ENCODE data around the gene AHDC1.

AHDC1 gene

GRCh38 chr1:27521336-27521831 is 82.6 kb downstream of the AHDC1 start:
- H3K9me3 ChIP-seq, result no peaks in the 10 kb centered on the region
- H3K4me1 ChIP-seq (ENCODE audit: control insufficient read depth in 1 of 2, insufficient read depth in 1 of 2, low read depth in 1 of 2, low read length in 1 of 2), result peaks cover 15 to 16% of the 10 kb centered on the region in 2 experiments
- H3K27ac ChIP-seq, result no peak overlapping the region
- H3K27me3 ChIP-seq, result peaks cover 22% of the 10 kb centered on the region
- H3K4me3 ChIP-seq (ENCODE audit: low read depth in 1 of 2, low read length in 1 of 2), result no peak overlapping the region
- no peaks in the 10 kb centered on the region for H3K36me3 ChIP-seq
- TF ChIP-seq CTCF (IDR thresholded peaks at IDR 0.05), result no peak

DNA sequence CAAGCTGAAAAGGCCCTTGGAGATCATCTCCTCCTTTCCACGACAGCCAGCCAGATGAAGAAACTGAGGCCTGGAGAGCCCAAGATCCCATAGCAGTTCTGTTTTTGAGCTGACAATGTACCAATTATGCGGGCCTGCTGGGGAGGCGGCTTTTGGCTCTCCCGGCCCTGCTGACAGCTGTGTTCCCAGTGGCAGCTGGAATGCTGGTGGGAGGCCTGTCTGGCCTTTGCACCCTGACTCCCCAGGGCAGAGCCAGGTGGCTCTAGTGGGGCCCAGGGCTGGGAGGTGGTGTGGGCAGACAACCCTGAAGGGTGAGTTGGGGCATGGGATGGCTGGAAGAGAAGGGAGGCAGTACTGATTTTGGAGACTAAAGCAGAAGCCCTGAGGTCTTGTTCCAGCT is 83.3 kb downstream of the AHDC1 start:
- no peak for TF ChIP-seq CTCF (IDR thresholded peaks at IDR 0.05)
- Histone ChIP-seq H3K36me3 (no peaks in the 10 kb centered on the region), H3K4me1 (ENCODE audit: control insufficient read depth in 1 of 2, insufficient read depth in 1 of 2, low read depth in 1 of 2, low read length in 1 of 2) (peaks cover 8 to 9% of the 10 kb centered on the region in 2 experiments), H3K27me3 (peaks cover 22% of the 10 kb centered on the region), H3K4me3 (ENCODE audit: low read depth in 1 of 2, low read length in 1 of 2) (no peak overlapping the region), H3K27ac (no peak overlapping the region), H3K9me3 (no peaks in the 10 kb centered on the region)

DNA sequence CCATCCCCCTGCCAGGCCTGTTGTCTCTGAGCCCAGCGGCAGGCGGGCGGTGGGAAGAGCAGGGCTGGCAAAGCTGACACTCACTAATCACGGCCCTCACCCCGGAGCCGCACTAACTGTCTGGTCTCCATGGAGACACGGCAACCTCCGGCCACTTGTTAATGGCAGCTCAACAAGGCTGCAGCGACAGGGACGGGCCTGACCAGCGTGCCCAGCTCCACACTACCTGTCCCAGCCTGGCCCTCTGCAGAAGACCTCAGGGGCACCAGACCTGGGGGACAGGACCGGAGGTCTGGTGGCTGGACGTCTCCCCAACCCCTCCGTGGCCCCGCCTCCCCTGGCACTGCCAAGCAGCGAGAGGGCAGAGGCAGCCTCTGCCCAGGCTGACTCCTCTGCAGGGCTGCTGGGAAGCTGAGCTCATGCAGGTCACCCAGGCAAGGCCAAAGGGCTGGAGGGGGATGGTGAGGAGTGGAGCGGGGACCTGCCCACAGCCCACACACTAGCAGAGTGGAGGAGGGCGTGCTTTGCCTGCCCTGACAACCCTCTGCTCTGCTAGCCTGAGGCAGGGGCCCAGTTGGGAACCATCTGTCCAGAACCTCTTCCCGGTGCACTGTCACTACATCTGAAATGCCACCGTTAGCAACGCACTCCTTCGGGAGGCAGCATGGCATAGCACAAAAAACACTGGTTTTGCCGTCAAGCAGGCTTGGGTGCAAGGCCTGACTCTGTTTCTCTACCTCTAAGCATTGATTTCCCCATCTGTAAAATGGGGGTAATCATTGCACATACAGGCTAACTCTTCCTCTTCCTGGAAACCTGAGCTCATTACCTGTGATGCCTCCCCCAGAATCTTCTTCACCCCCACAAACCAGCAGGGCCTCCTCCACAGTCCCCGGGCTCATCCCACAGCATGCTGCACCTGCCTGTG is 84.3 kb downstream of the AHDC1 start:
- no peak for TF ChIP-seq CTCF (IDR thresholded peaks at IDR 0.05)
- no peaks in the 10 kb centered on the region for H3K4me1 ChIP-seq (ENCODE audit: control insufficient read depth in 1 of 2, insufficient read depth in 1 of 2, low read depth in 1 of 2, low read length in 1 of 2)
- H3K27me3 ChIP-seq, result peaks cover 22% of the 10 kb centered on the region
- no peak overlapping the region for H3K4me3 ChIP-seq (ENCODE audit: low read depth in 1 of 2, low read length in 1 of 2)
- no peaks in the 10 kb centered on the region for H3K9me3 ChIP-seq
- H3K36me3 ChIP-seq, result no peaks in the 10 kb centered on the region
- no peak overlapping the region for H3K27ac ChIP-seq

- Histone ChIP-seq H3K27me3 (peaks cover 22% of the 10 kb centered on the region), H3K4me1 (ENCODE audit: control insufficient read depth in 1 of 2, insufficient read depth in 1 of 2, low read depth in 1 of 2, low read length in 1 of 2) (no peaks in the 10 kb centered on the region), H3K4me3 (ENCODE audit: low read depth in 1 of 2, low read length in 1 of 2) (no peak overlapping the region), H3K27ac (no peak overlapping the region), H3K36me3 (no peaks in the 10 kb centered on the region), H3K9me3 (no peaks in the 10 kb centered on the region)
- TF ChIP-seq CTCF (IDR thresholded peaks at IDR 0.05), result no peak
Observed at GRCh38 chr1:27518808-27519207, 85.1 kb downstream of the AHDC1 start.

DNA sequence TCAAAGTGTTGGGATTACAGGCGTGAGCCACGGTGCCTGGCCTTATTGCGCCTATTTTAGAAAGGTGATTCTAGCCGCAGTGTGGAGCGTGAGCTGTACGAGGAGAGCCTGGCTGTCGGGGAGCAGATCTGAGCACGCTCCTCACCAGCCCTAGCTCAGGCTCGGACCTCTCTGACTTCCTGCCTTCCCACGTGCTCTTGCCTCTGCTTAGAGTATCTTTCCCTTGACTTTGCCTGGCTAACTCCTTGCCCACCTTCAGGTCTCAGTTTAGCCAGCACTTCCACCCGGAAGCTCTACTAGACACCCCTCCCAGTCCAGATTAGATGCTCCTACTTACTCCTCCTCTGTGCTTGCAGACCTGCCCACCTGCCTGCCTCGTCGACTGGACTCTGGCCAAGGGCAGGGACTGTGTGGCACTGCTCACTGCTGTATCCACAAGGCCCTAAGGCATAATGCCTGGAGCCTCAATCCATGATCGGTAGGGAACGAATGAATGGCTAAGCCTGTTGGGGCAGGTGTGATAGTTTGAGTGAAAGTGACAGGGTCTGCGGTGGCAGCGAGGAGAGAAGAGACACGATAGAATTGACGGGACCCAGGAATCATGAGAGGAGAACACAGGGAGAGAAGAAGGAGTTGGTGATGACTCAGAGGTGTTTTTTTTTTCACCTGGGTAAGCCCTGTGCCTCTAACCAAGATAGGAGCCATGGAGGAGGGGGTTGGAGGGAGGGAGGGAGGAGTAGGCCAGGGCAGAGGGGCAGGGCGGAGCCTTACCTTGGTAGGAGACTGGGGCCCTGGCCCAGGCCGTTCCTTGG is 85.8 kb downstream of the AHDC1 start:
- Histone ChIP-seq H3K36me3 (no peaks in the 10 kb centered on the region), H3K4me3 (ENCODE audit: low read depth in 1 of 2, low read length in 1 of 2) (no peak overlapping the region), H3K27me3 (peaks cover 22% of the 10 kb centered on the region), H3K9me3 (no peaks in the 10 kb centered on the region), H3K27ac (no peak overlapping the region), H3K4me1 (ENCODE audit: control insufficient read depth in 1 of 2, insufficient read depth in 1 of 2, low read depth in 1 of 2, low read length in 1 of 2) (no peaks in the 10 kb centered on the region)
- TF ChIP-seq CTCF (IDR thresholded peaks at IDR 0.05), result no peak
